ENCODE measurements around the gene TRMT1.

TRMT1 gene

GRCh38 chr19:13090511-13091231 is 25.9 kb downstream of the TRMT1 start:
- no peak overlapping the region for H3K27ac ChIP-seq (replicated peaks)
- TF ChIP-seq POLR2AphosphoS5 (IDR thresholded peaks at IDR 0.05; ENCODE audit: low read depth) (no peak), CTCF (IDR thresholded peaks at IDR 0.05; ENCODE audit: insufficient read depth, low read length) (no peak), REST (IDR thresholded peaks at IDR 0.05; ENCODE audit: insufficient replicate concordance, low read depth) (no peak), GABPA (IDR thresholded peaks at IDR 0.05; ENCODE audit: low read depth) (no peak), SPI1 (IDR thresholded peaks at IDR 0.05; ENCODE audit: borderline replicate concordance, low read depth) (no peak)
- H3K4me3 ChIP-seq (replicated peaks; ENCODE audit: insufficient read depth, low read length) = no peak overlapping the region
- DNase-seq (ENCODE audit: low read depth in 1 of 2, low spot score in 1 of 2) = no peak
- no peaks in the 10 kb centered on the region for H3K27me3 ChIP-seq (ENCODE audit: insufficient read depth, poor library complexity, severe bottlenecking)

- Histone ChIP-seq H3K27ac (replicated peaks) (no peak overlapping the region), H3K27me3 (ENCODE audit: insufficient read depth, poor library complexity, severe bottlenecking) (no peaks in the 10 kb centered on the region), H3K4me3 (replicated peaks; ENCODE audit: insufficient read depth, low read length) (no peak overlapping the region)
- TF ChIP-seq SPI1 (IDR thresholded peaks at IDR 0.05; ENCODE audit: borderline replicate concordance, low read depth) = no peak
- no peak for TF ChIP-seq CTCF (IDR thresholded peaks at IDR 0.05; ENCODE audit: insufficient read depth, low read length)
- no peak for TF ChIP-seq GABPA (IDR thresholded peaks at IDR 0.05; ENCODE audit: low read depth)
- TF ChIP-seq POLR2AphosphoS5 (IDR thresholded peaks at IDR 0.05; ENCODE audit: low read depth) = no peak
- TF ChIP-seq REST (IDR thresholded peaks at IDR 0.05; ENCODE audit: insufficient replicate concordance, low read depth) = no peak
- DNase-seq (ENCODE audit: low read depth in 1 of 2, low spot score in 1 of 2) = no peak
These were observed 26.6 kb downstream of the TRMT1 start for GRCh38 chr19:13089857-13090507.

GRCh38 chr19:13089139-13089856 is 27.2 kb downstream of the TRMT1 start:
- Histone ChIP-seq H3K27me3 (ENCODE audit: insufficient read depth, poor library complexity, severe bottlenecking) (no peaks in the 10 kb centered on the region), H3K4me3 (replicated peaks; ENCODE audit: insufficient read depth, low read length) (no peak overlapping the region), H3K27ac (replicated peaks) (no peak overlapping the region)
- peak in 1 of 2 experiments; percentile 32 for DNase-seq (ENCODE audit: low read depth in 1 of 2, low spot score in 1 of 2)
- TF ChIP-seq CTCF (IDR thresholded peaks at IDR 0.05; ENCODE audit: insufficient read depth, low read length) (peak; percentile 46), GABPA (IDR thresholded peaks at IDR 0.05; ENCODE audit: low read depth) (no peak)

Measured in HL-60 (cell line).